ENCODE results near the gene UNC5B.
"Not testable (repeated sequence)": the region's sequence is repeated elsewhere in the genome, so short reads cannot be mapped to it uniquely, and the experiment has no call there.

UNC5B gene

GRCh38 chr10:71209731-71210541 is 2.4 kb upstream of the UNC5B start:
- DNase-seq = no peak
- no peak for ATAC-seq

GRCh38 chr10:71210542-71210871 is 1.9 kb upstream of the UNC5B start:
- DNase-seq (no peak), ATAC-seq (no peak)

- no peak for ATAC-seq
Measured at GRCh38 chr10:71211053-71211452, 1.3 kb upstream of the UNC5B start.

GRCh38 chr10:71211775-71212317 is 524 bp upstream of the UNC5B start:
- no peak for ATAC-seq
- no peak for DNase-seq

More at GRCh38 chr10:71211053-71211452, 1.3 kb upstream of the UNC5B start:
- no peak for DNase-seq

- peak; percentile 22 for DNase-seq
- ATAC-seq = no peak
Measured at GRCh38 chr10:71213127-71213621, 804 bp downstream of the UNC5B start.

GRCh38 chr10:71213761-71214440 is 1.5 kb downstream of the UNC5B start:
- ATAC-seq (no peak), DNase-seq (no peak)

- no peak for DNase-seq
- ATAC-seq = no peak
Measured at GRCh38 chr10:71214641-71215559, 2.5 kb downstream of the UNC5B start.

GRCh38 chr10:71216363-71216695 is 4.0 kb downstream of the UNC5B start:
- no peak for DNase-seq
- no peak for ATAC-seq

GRCh38 chr10:71216751-71217265 is 4.4 kb downstream of the UNC5B start:
- no peak for ATAC-seq
- no peak for DNase-seq

- ATAC-seq (no peak), DNase-seq (no peak)
Measured at GRCh38 chr10:71217266-71218045, 5.1 kb downstream of the UNC5B start.

GRCh38 chr10:71218046-71218650 is 5.8 kb downstream of the UNC5B start:
- no peak for ATAC-seq

GRCh38 chr10:71218651-71219050 is 6.3 kb downstream of the UNC5B start:
- DNase-seq (no peak), ATAC-seq (no peak)

More at GRCh38 chr10:71218046-71218650, 5.8 kb downstream of the UNC5B start:
- no peak for DNase-seq

GRCh38 chr10:71219236-71219917 is 7.0 kb downstream of the UNC5B start:
- not testable (repeated sequence) for DNase-seq, ATAC-seq

- ATAC-seq (no peak), DNase-seq (no peak)
Measured at GRCh38 chr10:71219918-71220688, 7.7 kb downstream of the UNC5B start.

- DNase-seq (no peak), ATAC-seq (no peak)
Measured at GRCh38 chr10:71220689-71221540, 8.5 kb downstream of the UNC5B start.

GRCh38 chr10:71221586-71222202 is 9.3 kb downstream of the UNC5B start:
- no peak for DNase-seq
- no peak for ATAC-seq

- ATAC-seq = no peak
- no peak for DNase-seq
Measured at GRCh38 chr10:71222601-71223346, 10.4 kb downstream of the UNC5B start.
